Stimulated activated CD8-positive, alpha-beta memory T cell treated with anti-CD3 and anti-CD28 coated beads, Interleukin-2, amount 100 ng/mL, for 1 hour (primary cell): ENCODE data around the gene FOXO4.
A peak's percentile ranks its signal among the peaks of the same experiment; 100 is the strongest.
"Not testable (repeated sequence)": the region's sequence is repeated elsewhere in the genome, so short reads cannot be mapped to it uniquely, and the experiment has no call there.

Source experiments
- DNase-seq, 2 donors: peaks; one replicate each; pipeline ENCODE4 v3.0.0-alpha.2; 2020; ENCODE audit warnings: low read depth in 2 of 2

The FOXO4 gene

GRCh38 chrX:71095555-71095980, at the start of gene FOXO4:
FOXO4 (plus strand) TSS chrX:71095851; CDS start chrX:71096529, 678 bp downstream.
- DNase-seq, result peak; percentile 69 to 77

GRCh38 chrX:71047891-71048290, 47.8 kb upstream of the FOXO4 start:
- DNase-seq, result not testable (repeated sequence)

GRCh38 chrX:71052721-71053120, 42.9 kb upstream of the FOXO4 start:
- DNase-seq, result no peak

- DNase-seq, result no peak
Observed at GRCh38 chrX:71053217-71053621, 42.4 kb upstream of the FOXO4 start.

- no peak for DNase-seq
Observed at GRCh38 chrX:71056867-71057266, 38.8 kb upstream of the FOXO4 start.

- no peak for DNase-seq
Observed at GRCh38 chrX:71057848-71058530, 37.7 kb upstream of the FOXO4 start.

GRCh38 chrX:71060127-71060526, 35.5 kb upstream of the FOXO4 start:
- no peak for DNase-seq

- DNase-seq, result no peak
Observed at GRCh38 chrX:71067089-71067488, 28.6 kb upstream of the FOXO4 start.

- DNase-seq, result no peak
Observed at GRCh38 chrX:71067712-71068043, 28.0 kb upstream of the FOXO4 start.

- peak; percentile 69 to 74 for DNase-seq
Observed at GRCh38 chrX:71068044-71068918, 27.4 kb upstream of the FOXO4 start, which contains the start of gene SNX12. SNX12 (minus strand) TSS chrX:71068334; CDS start chrX:71068306, 28 bp downstream.

- no peak for DNase-seq
Observed at GRCh38 chrX:71070531-71070930, 25.1 kb upstream of the FOXO4 start.

- DNase-seq, result no peak
Observed at GRCh38 chrX:71081330-71082123, 14.1 kb upstream of the FOXO4 start.

GRCh38 chrX:71082124-71082647, 13.5 kb upstream of the FOXO4 start:
- no peak for DNase-seq

- no peak for DNase-seq
Observed at GRCh38 chrX:71082822-71083221, 12.8 kb upstream of the FOXO4 start.

GRCh38 chrX:71085900-71086299, 9.8 kb upstream of the FOXO4 start:
- no peak for DNase-seq

- DNase-seq, result no peak
Observed at GRCh38 chrX:71091263-71091662, 4.4 kb upstream of the FOXO4 start.

- DNase-seq, result no peak
Observed at GRCh38 chrX:71095033-71095432, 618 bp upstream of the FOXO4 start.

GRCh38 chrX:71095981-71096759, 519 bp downstream of the FOXO4 start:
- no peak for DNase-seq

- DNase-seq, result no peak
Observed at GRCh38 chrX:71096760-71097032, 1.0 kb downstream of the FOXO4 start.

GRCh38 chrX:71098302-71098701, 2.7 kb downstream of the FOXO4 start:
- DNase-seq, result peak; percentile 48 to 68

GRCh38 chrX:71098951-71099506, 3.4 kb downstream of the FOXO4 start:
- no peak for DNase-seq
